IMR-90 (cell line): ENCODE measurements around the gene C9orf50. TPM values are rescaled to one million over a fixed set of nuclear protein-coding genes. Genes with fewer than 3 reads are reported as not detected.

Experiments
- ATAC-seq: fragments of 200-7000 bp; cut with Tn5 transposase; 2 replicates; pipeline ENCODE4 v1.9.1; 2020; ENCODE audit warnings: low read depth, mild to moderate bottlenecking, moderate library complexity
- BruUV-seq: library from RNA; stranded (reverse); fragments of 400-500 nt; replicated peaks from 2 replicates; lab custom pipeline; 2021; lab: Mats Ljungman, UMichigan
- CTCF ChIA-PET: fragments of 300-600 bp; formaldehyde crosslinking; extraction: SDS; loops from one replicate; lab custom pipeline; 2021; ENCODE audit warnings: antibody characterized with exemption; lab: Yijun Ruan, JAX
- POLR2A ChIA-PET: fragments of 300-600 bp; sonication (Branson Sonifier 250); formaldehyde crosslinking; loops from one replicate; lab custom pipeline; 2022; ENCODE audit warnings: antibody characterized with exemption; ENCODE audit not compliant: unreplicated experiment; lab: Charles Lee
- DNase-seq: peaks from one replicate; pipeline ENCODE4 v3.0.0; 2013
- H2AFZ ChIP-seq: replicated peaks from 2 replicates; pipeline ENCODE3; 2013; ENCODE audit warnings: low read length, mild to moderate bottlenecking; ENCODE audit not compliant: poor library complexity
- H2AK5ac ChIP-seq: 2 replicates; pipeline ENCODE4 v1.6.1; 2013; ENCODE audit warnings: low read depth, low read length, inconsistent platforms
- H2AK9ac ChIP-seq: replicated peaks from 2 replicates; pipeline ENCODE3; 2013; ENCODE audit warnings: mild to moderate bottlenecking, low read depth, low read length, moderate library complexity; ENCODE audit not compliant: poor library complexity
- H2BK120ac ChIP-seq: 2 replicates; pipeline ENCODE4 v1.6.1; 2013; ENCODE audit warnings: low read depth, low read length, inconsistent platforms
- H2BK15ac ChIP-seq: 3 replicates; pipeline ENCODE4 v1.6.1; 2013; ENCODE audit warnings: low read depth, low read length, inconsistent platforms
- H2BK20ac ChIP-seq: 2 replicates; pipeline ENCODE4 v1.6.1; 2013; ENCODE audit warnings: low read depth, mild to moderate bottlenecking, inconsistent platforms, low read length, moderate library complexity
- H2BK5ac ChIP-seq: 2 replicates; pipeline ENCODE4 v1.6.1; 2013; ENCODE audit warnings: mild to moderate bottlenecking, low read depth, low read length, inconsistent platforms; ENCODE audit not compliant: poor library complexity, severe bottlenecking
- H3K14ac ChIP-seq: replicated peaks from 2 replicates; pipeline ENCODE4 v1.6.1; 2013; ENCODE audit warnings: low read depth, low read length, inconsistent platforms
- H3K18ac ChIP-seq: 2 replicates; pipeline ENCODE4 v1.6.1; 2013; ENCODE audit warnings: low read depth, low read length, control low read depth
- H3K23ac ChIP-seq: 2 replicates; pipeline ENCODE4 v1.6.1; 2013; ENCODE audit warnings: low read depth, low read length, inconsistent platforms
- H3K27ac ChIP-seq: 2 replicates; pipeline ENCODE4 v1.5.1; 2013; ENCODE audit warnings: mild to moderate bottlenecking, control low read depth, low read length; ENCODE audit not compliant: insufficient read depth
- H3K27me3 ChIP-seq: 2 replicates; pipeline ENCODE4 v1.6.1; 2013; ENCODE audit warnings: low read length; ENCODE audit not compliant: control insufficient read depth, insufficient read depth
- H3K36me3 ChIP-seq: 2 replicates; pipeline ENCODE4 v1.6.1; 2013; ENCODE audit warnings: low read length, mixed read lengths; ENCODE audit not compliant: control insufficient read depth, insufficient read depth
- H3K4ac ChIP-seq: 2 replicates; pipeline ENCODE4 v1.6.1; 2013; ENCODE audit warnings: low read depth, low read length, inconsistent platforms
- H3K4me1 ChIP-seq: 2 replicates; pipeline ENCODE4 v1.6.1; 2013; ENCODE audit warnings: low read length, mixed read lengths; ENCODE audit not compliant: control insufficient read depth, insufficient read depth
- H3K4me2 ChIP-seq: 2 replicates; pipeline ENCODE4 v1.6.1; 2013; ENCODE audit warnings: low read depth, mild to moderate bottlenecking, control low read depth, low read length, moderate library complexity
- H3K4me3 ChIP-seq: 2 replicates; pipeline ENCODE4 v1.5.1; 2013; ENCODE audit warnings: low read depth, mild to moderate bottlenecking, control low read depth, low read length, moderate library complexity; ENCODE audit not compliant: insufficient read depth
- H3K56ac ChIP-seq: 2 replicates; pipeline ENCODE4 v1.6.1; 2013; ENCODE audit warnings: low read length, inconsistent platforms; ENCODE audit not compliant: insufficient read depth; ENCODE audit errors: extremely low read depth
- H3K79me1 ChIP-seq, 2 experiments: 2 replicates each; pipeline ENCODE4 v1.6.1; 2013; ENCODE audit warnings: low read length in 2 of 2, inconsistent platforms in 1 of 2, low read depth in 1 of 2
- H3K9ac ChIP-seq: 2 replicates; pipeline ENCODE4 v1.6.1; 2013; ENCODE audit warnings: low read depth, low read length, control low read depth
- H3K9me1 ChIP-seq: 2 replicates; pipeline ENCODE4 v1.6.1; 2013; ENCODE audit warnings: low read length, inconsistent platforms; ENCODE audit not compliant: insufficient read depth
- H3K9me3 ChIP-seq: 2 replicates; pipeline ENCODE4 v1.6.1; 2013; ENCODE audit warnings: low read length; ENCODE audit not compliant: control insufficient read depth, insufficient read depth
- H4K20me1 ChIP-seq: 2 replicates; pipeline ENCODE4 v1.6.1; 2013; ENCODE audit warnings: low read length, inconsistent platforms; ENCODE audit not compliant: insufficient read depth
- H4K5ac ChIP-seq: 2 replicates; pipeline ENCODE4 v1.6.1; 2013; ENCODE audit warnings: mild to moderate bottlenecking, low read depth, low read length, control low read depth
- H4K8ac ChIP-seq, 2 experiments: 2 replicates each; pipeline ENCODE4 v1.6.1; 2013; ENCODE audit warnings: low read depth in 2 of 2, low read length in 2 of 2, control low read depth in 1 of 2, inconsistent platforms in 1 of 2
- H4K91ac ChIP-seq: 2 replicates; pipeline ENCODE4 v1.6.1; 2013; ENCODE audit warnings: low read depth, low read length, inconsistent platforms; ENCODE audit not compliant: insufficient read depth
- BHLHE40 ChIP-seq: fragments of 150-350 bp; IDR thresholded peaks from 2 replicates; pipeline ENCODE4 v1.6.1; 2016; ENCODE audit warnings: mild to moderate bottlenecking, low read depth, low read length
- CEBPB ChIP-seq: IDR thresholded peaks from 2 replicates; pipeline ENCODE4 v1.6.1; 2012; ENCODE audit warnings: low read depth, low read length, improper control_type of control experiment
- CHD1 ChIP-seq: IDR thresholded peaks from 2 replicates; pipeline ENCODE4 v1.6.1; 2012; ENCODE audit warnings: low read depth, low read length, improper control_type of control experiment
- CTCF ChIP-seq: conservative IDR thresholded peaks from 2 replicates; pipeline ENCODE4 v1.5.1; 2012; ENCODE audit warnings: mild to moderate bottlenecking, low read depth, low read length, improper control_type of control experiment
- FOS ChIP-seq: fragments of 150-350 bp; IDR thresholded peaks from 2 replicates; pipeline ENCODE4 v1.6.1; 2016; ENCODE audit warnings: low read depth, low read length
- MAFK ChIP-seq: IDR thresholded peaks from 2 replicates; pipeline ENCODE4 v1.6.1; 2012; ENCODE audit warnings: low read depth, low read length, improper control_type of control experiment
- MAZ ChIP-seq: IDR thresholded peaks from 2 replicates; pipeline ENCODE4 v1.6.1; 2012; ENCODE audit warnings: low read depth, mild to moderate bottlenecking, low read length, improper control_type of control experiment, moderate library complexity, borderline replicate concordance
- MXI1 ChIP-seq: IDR thresholded peaks from 2 replicates; pipeline ENCODE4 v1.6.1; 2012; ENCODE audit warnings: low read depth, mild to moderate bottlenecking, low read length, moderate library complexity, borderline replicate concordance
- NFE2L2 ChIP-seq: fragments of 150-350 bp; IDR thresholded peaks from 2 replicates; pipeline ENCODE4 v1.6.1; 2016; ENCODE audit warnings: low read depth, mild to moderate bottlenecking, low read length
- POLR2A ChIP-seq: IDR thresholded peaks from 2 replicates; pipeline ENCODE4 v1.6.1; 2012; ENCODE audit warnings: mild to moderate bottlenecking, low read depth, low read length
- RAD21 ChIP-seq: IDR thresholded peaks from 2 replicates; pipeline ENCODE4 v1.6.1; 2012; ENCODE audit warnings: low read length, improper control_type of control experiment
- RCOR1 ChIP-seq: IDR thresholded peaks from 2 replicates; pipeline ENCODE4 v1.6.1; 2012; ENCODE audit warnings: mild to moderate bottlenecking, low read length, improper control_type of control experiment; ENCODE audit not compliant: insufficient replicate concordance
- RFX5 ChIP-seq: IDR thresholded peaks from 2 replicates; pipeline ENCODE4 v1.8.0; 2012; ENCODE audit warnings: low read depth, mild to moderate bottlenecking, low read length, moderate library complexity
- SMC3 ChIP-seq: fragments of 150-350 bp; IDR thresholded peaks from 2 replicates; pipeline ENCODE4 v1.6.1; 2016; ENCODE audit warnings: low read depth, mild to moderate bottlenecking, antibody characterized with exemption, low read length, moderate library complexity
- WGBS, 2 experiments: methylation state at CpG; one replicate each; pipeline versions ENCODE4 v1.1.5 to v1.1.7; 2013; ENCODE audit warnings: missing lambda C conversion rate in 2 of 2; ENCODE audit not compliant: insufficient read length in 1 of 2; ENCODE audit errors: extremely low coverage in 2 of 2; 5-methylcytosine and 5-hydroxymethylcytosine counted together
- dilution Hi-C: fragments of 300-500 bp; cut with HindIII; formaldehyde crosslinking; loops from one replicate; pipeline ENCODE4 v1.14.3; 2018; ENCODE audit warnings: low sequenced_read_pairs; ENCODE audit not compliant: unreplicated experiment
- in situ Hi-C: fragments of 300-500 bp; cut with MboI; formaldehyde crosslinking; loops from 3 replicates; pipeline ENCODE4 v1.14.3; 2019; ENCODE audit warnings: low sequenced_read_pairs, inconsistent platforms, mixed read lengths
- intact Hi-C: fragments of 100-400 bp; cut with micrococcal nuclease; formaldehyde crosslinking; loops from 2 replicates; pipeline ENCODE4 v1.10.0; 2022
- polyA plus RNA-seq, 3 experiments: library from polyadenylated mRNA; depleted of rRNA; stranded (reverse); fragments of >200 nt; gene quantifications; 2 replicates each; pipeline ENCODE4 v1.2.3, GENCODE V29; 2012; ENCODE audit warnings: low replicate concordance in 1 of 3
- total RNA-seq: library from RNA; depleted of rRNA; stranded (reverse); fragments of >200 nt; gene quantifications from 2 replicates; pipeline ENCODE4 v1.2.3, GENCODE V29; 2012
- TF ChIP-seq, protein P1 (sequence below): fragments of 150-350 bp; IDR thresholded peaks from 2 replicates; pipeline ENCODE4 v1.6.1; 2016; ENCODE audit warnings: low read depth, mild to moderate bottlenecking, low read length, moderate library complexity, borderline replicate concordance

C9orf50 gene
- total and polyA plus RNA-seq, 2 of the 4 experiments (the other 2 are of a cell fraction), result 0.09 TPM; not detected in 1

DNA sequence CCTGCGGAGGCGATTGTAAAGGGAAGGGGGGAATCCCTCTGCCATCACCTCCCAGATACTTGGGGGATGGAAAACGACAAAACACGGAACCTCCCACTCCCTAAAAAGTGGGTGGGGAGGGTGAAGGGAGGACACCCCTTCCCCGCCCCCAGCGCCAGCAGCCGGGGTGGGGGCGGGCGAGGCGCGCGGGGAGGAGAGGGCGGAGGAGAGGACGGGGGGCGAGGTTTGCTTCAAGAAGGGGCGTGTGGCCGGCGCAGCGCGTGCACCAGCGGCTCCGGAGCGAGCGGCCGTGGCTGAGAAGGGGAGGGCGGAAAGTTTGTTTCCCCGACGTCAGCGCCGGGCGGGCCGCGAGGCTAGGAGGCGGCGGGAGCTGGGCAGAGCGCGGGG lies 44.5 kb upstream of the C9orf50 start, which contains the start of gene PRRX2:
Gene PRRX2 (plus strand): TSS at position 259 of the 387 bp plus-strand sequence. CDS start 221 bp downstream, outside the sequence.
- BruUV-seq, result no TSS peak
- Histone ChIP-seq H2AFZ (peak within 1 kb of the TSS; percentile 94), H4K8ac (peak within 1 kb of the TSS; percentile 47 to 81; a peak in 2 of 4 replicates), H2BK20ac (peak within 1 kb of the TSS; percentile 33; the same call in 1 of the 2 replicates), H3K9me3 (peaks cover 2% of the 10 kb centered on the region; the same call in 1 of the 2 replicates), H4K5ac (peak within 1 kb of the TSS; percentile 69), H3K4me3 (peak within 1 kb of the TSS; percentile 92), H2BK15ac (peak within 1 kb of the TSS; percentile 74; the same call in 1 of the 3 replicates), H3K4ac (peak within 1 kb of the TSS; percentile 93), H3K56ac (peak within 1 kb of the TSS; percentile 67; the same call in 1 of the 2 replicates), H3K36me3 (peaks cover 3% of the 10 kb centered on the region), H3K9ac (peak within 1 kb of the TSS; percentile 97), H2AK9ac (peak within 1 kb of the TSS; percentile 44), H3K4me2 (peak within 1 kb of the TSS; percentile 94), H3K18ac (peak within 1 kb of the TSS; percentile 86; the same call in 1 of the 2 replicates), H3K27ac (peak within 1 kb of the TSS; percentile 75), H3K4me1 (peaks cover 22% of the 10 kb centered on the region), H3K27me3 (no peaks in the 10 kb centered on the region), H2BK120ac (peak within 1 kb of the TSS; percentile 72; the same call in 1 of the 2 replicates), H2AK5ac (peak within 1 kb of the TSS; percentile 92), H2BK5ac (peak within 1 kb of the TSS; percentile 22), H3K9me1 (peaks cover 8% of the 10 kb centered on the region), H4K91ac (peak within 1 kb of the TSS; percentile 93), H3K23ac (peak within 1 kb of the TSS; percentile 82), H4K20me1 (peaks cover 10% of the 10 kb centered on the region; the same call in 1 of the 2 replicates), H3K79me1 (peaks cover 10 to 33% of the 10 kb centered on the region in 2 experiments; a peak in 3 of 4 replicates), H3K14ac (0 out of 2 replicates have a peak within 1 kb of the TSS, but pooled peaks have one; percentile 25)
- intact Hi-C loops (loop anchor here (5.0 kb wide), 1 partner anchor 47 kb away; no protein-coding TSS in a partner anchor), dilution Hi-C loops (no loop called here), in situ Hi-C loops (no loop called here)
- ATAC-seq (peak; percentile 77), DNase-seq (peak; percentile 43)
- WGBS, 2 experiments, result 0% methylated on average over 17 of the region's 37 CpGs; no CpG with 5 or more reads in 1 of the 2 experiments
- POLR2A ChIA-PET, result no interaction called here
- CTCF ChIA-PET, result no interaction called here
- no peak for TF ChIP-seq RCOR1
- no peak for TF ChIP-seq BHLHE40
- no peak for TF ChIP-seq CTCF
- TF ChIP-seq, protein P1, sequence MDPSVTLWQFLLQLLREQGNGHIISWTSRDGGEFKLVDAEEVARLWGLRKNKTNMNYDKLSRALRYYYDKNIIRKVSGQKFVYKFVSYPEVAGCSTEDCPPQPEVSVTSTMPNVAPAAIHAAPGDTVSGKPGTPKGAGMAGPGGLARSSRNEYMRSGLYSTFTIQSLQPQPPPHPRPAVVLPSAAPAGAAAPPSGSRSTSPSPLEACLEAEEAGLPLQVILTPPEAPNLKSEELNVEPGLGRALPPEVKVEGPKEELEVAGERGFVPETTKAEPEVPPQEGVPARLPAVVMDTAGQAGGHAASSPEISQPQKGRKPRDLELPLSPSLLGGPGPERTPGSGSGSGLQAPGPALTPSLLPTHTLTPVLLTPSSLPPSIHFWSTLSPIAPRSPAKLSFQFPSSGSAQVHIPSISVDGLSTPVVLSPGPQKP, result no peak
- TF ChIP-seq MAZ, result peak; percentile 79; the same call in 1 of the 2 replicates
- peak; percentile 78; the same call in 1 of the 2 replicates for TF ChIP-seq MXI1
- no peak for TF ChIP-seq CHD1
- no peak for TF ChIP-seq FOS
- no peak for TF ChIP-seq CEBPB
- TF ChIP-seq RAD21, result no peak
- TF ChIP-seq POLR2A, result peak; percentile 52; the same call in 1 of the 2 replicates
- TF ChIP-seq MAFK, result no peak
- no peak for TF ChIP-seq RFX5
- no peak for TF ChIP-seq SMC3
- TF ChIP-seq NFE2L2, result no peak
